Measurements from ENCODE around the gene PALM2AKAP2.

- TF ChIP-seq ZNF274 (IDR thresholded peaks at IDR 0.05; ENCODE audit: low read depth, low read length) (no peak), SUZ12 (IDR thresholded peaks at IDR 0.05; ENCODE audit: extremely low read depth, insufficient read depth, insufficient read length) (no peak)
Observed at GRCh38 chr9:109745335-109746283, 34.4 kb upstream of the PALM2AKAP2 start.

Measured in NT2/D1 (cell line).